ENCODE measurements around the gene DDX31.

The DDX31 gene

GRCh38 chr9:132556235-132556634 is 113.5 kb downstream of the DDX31 start:
- H3K27me3 ChIP-seq (ENCODE audit: control insufficient read depth, insufficient read depth, low read length), result no peaks in the 10 kb centered on the region
- TF ChIP-seq CTCF (IDR thresholded peaks at IDR 0.05), result no peak
- H3K79me2 ChIP-seq, result no peaks in the 10 kb centered on the region
- H3K9me3 ChIP-seq (ENCODE audit: control insufficient read depth, low read length), result no peaks in the 10 kb centered on the region
- H3K27ac ChIP-seq, result no peak overlapping the region
- H3K4me1 ChIP-seq, result peaks cover 7% of the 10 kb centered on the region
- H2AFZ ChIP-seq, result no peak overlapping the region
- no peak overlapping the region for H3K4me3 ChIP-seq (ENCODE audit: low read depth, low read length)
- H3K9ac ChIP-seq, result no peak overlapping the region
- no peaks in the 10 kb centered on the region for H3K36me3 ChIP-seq (ENCODE audit: control insufficient read depth, insufficient read depth, low read length)
- H3K4me2 ChIP-seq (ENCODE audit: low read length), result no peak overlapping the region

- H3K9ac ChIP-seq, result no peak overlapping the region
- no peak overlapping the region for H2AFZ ChIP-seq
- H3K4me3 ChIP-seq (ENCODE audit: low read depth, low read length), result no peak overlapping the region
- H3K27ac ChIP-seq, result no peak overlapping the region
- H3K4me1 ChIP-seq, result peaks cover 3% of the 10 kb centered on the region
- no peak overlapping the region for H3K4me2 ChIP-seq (ENCODE audit: low read length)
- TF ChIP-seq CTCF (IDR thresholded peaks at IDR 0.05), result no peak
- H3K27me3 ChIP-seq (ENCODE audit: control insufficient read depth, insufficient read depth, low read length), result no peaks in the 10 kb centered on the region
- no peaks in the 10 kb centered on the region for H3K79me2 ChIP-seq
- H3K36me3 ChIP-seq (ENCODE audit: control insufficient read depth, insufficient read depth, low read length), result no peaks in the 10 kb centered on the region
- H3K9me3 ChIP-seq (ENCODE audit: control insufficient read depth, low read length), result no peaks in the 10 kb centered on the region
These were observed 114.3 kb downstream of the DDX31 start for GRCh38 chr9:132555528-132555927.

- Histone ChIP-seq H3K4me2 (ENCODE audit: low read length) (no peak overlapping the region), H3K9ac (no peak overlapping the region), H3K27me3 (ENCODE audit: control insufficient read depth, insufficient read depth, low read length) (no peaks in the 10 kb centered on the region), H3K4me1 (no peaks in the 10 kb centered on the region), H3K9me3 (ENCODE audit: control insufficient read depth, low read length) (no peaks in the 10 kb centered on the region), H3K36me3 (ENCODE audit: control insufficient read depth, insufficient read depth, low read length) (no peaks in the 10 kb centered on the region), H3K27ac (no peak overlapping the region), H2AFZ (no peak overlapping the region), H3K4me3 (ENCODE audit: low read depth, low read length) (no peak overlapping the region), H3K79me2 (no peaks in the 10 kb centered on the region)
- no peak for TF ChIP-seq CTCF (IDR thresholded peaks at IDR 0.05)
These were observed 115.0 kb downstream of the DDX31 start for GRCh38 chr9:132554755-132555154.

- no peaks in the 10 kb centered on the region for H3K27me3 ChIP-seq (ENCODE audit: control insufficient read depth, insufficient read depth, low read length)
- no peak overlapping the region for H3K4me2 ChIP-seq (ENCODE audit: low read length)
- H3K36me3 ChIP-seq (ENCODE audit: control insufficient read depth, insufficient read depth, low read length), result no peaks in the 10 kb centered on the region
- no peak for TF ChIP-seq CTCF (IDR thresholded peaks at IDR 0.05)
- H2AFZ ChIP-seq, result no peak overlapping the region
- H3K27ac ChIP-seq, result no peak overlapping the region
- no peak overlapping the region for H3K9ac ChIP-seq
- H3K4me1 ChIP-seq, result peaks cover 3% of the 10 kb centered on the region
- H3K79me2 ChIP-seq, result no peaks in the 10 kb centered on the region
- no peaks in the 10 kb centered on the region for H3K9me3 ChIP-seq (ENCODE audit: control insufficient read depth, low read length)
- H3K4me3 ChIP-seq (ENCODE audit: low read depth, low read length), result no peak overlapping the region
These were observed 117.7 kb downstream of the DDX31 start for GRCh38 chr9:132552041-132552440.

GRCh38 chr9:132551556-132551955 is 118.2 kb downstream of the DDX31 start:
- TF ChIP-seq CTCF (IDR thresholded peaks at IDR 0.05), result no peak
- H2AFZ ChIP-seq, result no peak overlapping the region
- H3K4me1 ChIP-seq, result peaks cover 3% of the 10 kb centered on the region
- H3K27me3 ChIP-seq (ENCODE audit: control insufficient read depth, insufficient read depth, low read length), result no peaks in the 10 kb centered on the region
- no peak overlapping the region for H3K27ac ChIP-seq
- no peak overlapping the region for H3K9ac ChIP-seq
- H3K79me2 ChIP-seq, result no peaks in the 10 kb centered on the region
- no peaks in the 10 kb centered on the region for H3K9me3 ChIP-seq (ENCODE audit: control insufficient read depth, low read length)
- no peak overlapping the region for H3K4me3 ChIP-seq (ENCODE audit: low read depth, low read length)
- no peak overlapping the region for H3K4me2 ChIP-seq (ENCODE audit: low read length)
- H3K36me3 ChIP-seq (ENCODE audit: control insufficient read depth, insufficient read depth, low read length), result no peaks in the 10 kb centered on the region
